Measurements from ENCODE around the gene RNF157.

RNF157 gene

GRCh38 chr17:76153640-76154039 is 86.7 kb downstream of the RNF157 start:
- no peak overlapping the region for H3K4me3 ChIP-seq (ENCODE audit: low read depth, low read length)
- DNase-seq (ENCODE audit: low read depth) = no peak
- TF ChIP-seq CTCF (IDR thresholded peaks at IDR 0.05; ENCODE audit: low read depth, low read length, missing control alignments) = no peak

GRCh38 chr17:76153202-76153601 is 87.1 kb downstream of the RNF157 start:
- DNase-seq (ENCODE audit: low read depth) = no peak
- no peak for TF ChIP-seq CTCF (IDR thresholded peaks at IDR 0.05; ENCODE audit: low read depth, low read length, missing control alignments)
- H3K4me3 ChIP-seq (ENCODE audit: low read depth, low read length) = no peak overlapping the region

GRCh38 chr17:76152591-76152990 is 87.7 kb downstream of the RNF157 start:
- TF ChIP-seq CTCF (IDR thresholded peaks at IDR 0.05; ENCODE audit: low read depth, low read length, missing control alignments) = no peak
- no peak for DNase-seq (ENCODE audit: low read depth)

GRCh38 chr17:76151896-76152454 is 88.3 kb downstream of the RNF157 start:
- TF ChIP-seq CTCF (IDR thresholded peaks at IDR 0.05; ENCODE audit: low read depth, low read length, missing control alignments) = no peak
- DNase-seq (ENCODE audit: low read depth) = no peak
- no peak overlapping the region for H3K4me3 ChIP-seq (ENCODE audit: low read depth, low read length)

More at GRCh38 chr17:76152591-76152990, 87.7 kb downstream of the RNF157 start:
- no peak overlapping the region for H3K4me3 ChIP-seq (ENCODE audit: low read depth, low read length)

- H3K4me3 ChIP-seq (ENCODE audit: low read depth, low read length) = no peak overlapping the region
- TF ChIP-seq CTCF (IDR thresholded peaks at IDR 0.05; ENCODE audit: low read depth, low read length, missing control alignments) = no peak
- no peak for DNase-seq (ENCODE audit: low read depth)
These were observed 89.3 kb downstream of the RNF157 start for GRCh38 chr17:76150712-76151622.

- no peak overlapping the region for H3K4me3 ChIP-seq (ENCODE audit: low read depth, low read length)
- TF ChIP-seq CTCF (IDR thresholded peaks at IDR 0.05; ENCODE audit: low read depth, low read length, missing control alignments) = no peak
- no peak for DNase-seq (ENCODE audit: low read depth)
These were observed 91.1 kb downstream of the RNF157 start for GRCh38 chr17:76149214-76149613.

Measured in GM12864 (cell line).